Lung microvascular endothelial cell (primary cell): ENCODE measurements around the gene CYB5A. TPM values are rescaled to one million over a fixed set of nuclear protein-coding genes. Genes with fewer than 3 reads are reported as not detected.

Experiments
- DNase-seq, 2 donors: peaks; one replicate each; pipeline versions ENCODE4 v3.0.0 to v3.0.0-alpha.2; 2010; ENCODE audit warnings: low read depth in 2 of 2
- total RNA-seq: library from RNA; depleted of rRNA; stranded (reverse); fragments of >200 nt; gene quantifications from 2 replicates; pipeline ENCODE4 v1.2.1, GENCODE V29; 2014

Gene CYB5A
- total RNA-seq, 1 donor from 2014 or later, result 27.8 TPM

GRCh38 chr18:74278058-74278457, 13.7 kb downstream of the CYB5A start:
- no peak for DNase-seq

GRCh38 chr18:74277296-74277695, 14.5 kb downstream of the CYB5A start:
- no peak for DNase-seq

- DNase-seq, result no peak
Measured at GRCh38 chr18:74276609-74277008, 15.2 kb downstream of the CYB5A start.

GRCh38 chr18:74275736-74276135, 16.0 kb downstream of the CYB5A start:
- DNase-seq, result no peak

- peak in 1 of 2 donors; percentile 24 for DNase-seq
Measured at GRCh38 chr18:74274700-74275099, 17.1 kb downstream of the CYB5A start.

- DNase-seq, result no peak
Measured at GRCh38 chr18:74273394-74273793, 18.4 kb downstream of the CYB5A start.

- DNase-seq, result no peak
Measured at GRCh38 chr18:74271635-74272034, 20.1 kb downstream of the CYB5A start.

- DNase-seq, result no peak
Measured at GRCh38 chr18:74268933-74269620, 22.7 kb downstream of the CYB5A start.

GRCh38 chr18:74268175-74268574, 23.6 kb downstream of the CYB5A start:
- no peak for DNase-seq

- DNase-seq, result no peak
Measured at GRCh38 chr18:74266161-74266560, 25.6 kb downstream of the CYB5A start.

- no peak for DNase-seq
Measured at GRCh38 chr18:74265546-74266098, 26.1 kb downstream of the CYB5A start.

GRCh38 chr18:74264303-74265020, 27.3 kb downstream of the CYB5A start:
- no peak for DNase-seq

- DNase-seq, result no peak
Measured at GRCh38 chr18:74261053-74261713, 30.6 kb downstream of the CYB5A start.

GRCh38 chr18:74259347-74259746, 32.4 kb downstream of the CYB5A start:
- no peak for DNase-seq

- no peak for DNase-seq
Measured at GRCh38 chr18:74257083-74257482, 34.7 kb downstream of the CYB5A start.

- no peak for DNase-seq
Measured at GRCh38 chr18:74256190-74256589, 35.6 kb downstream of the CYB5A start.

GRCh38 chr18:74255131-74255616, 36.6 kb downstream of the CYB5A start:
- peak in 1 of 2 donors; percentile 81 for DNase-seq

- no peak for DNase-seq
Measured at GRCh38 chr18:74252039-74252395, 39.7 kb downstream of the CYB5A start.

GRCh38 chr18:74251297-74252038, 40.3 kb downstream of the CYB5A start:
- DNase-seq, result peak in 1 of 2 donors; percentile 25

GRCh38 chr18:74250131-74250530, 41.6 kb downstream of the CYB5A start:
- no peak for DNase-seq

- DNase-seq, result no peak
Measured at GRCh38 chr18:74249181-74249968, 42.4 kb downstream of the CYB5A start.
